ENCODE results near the gene MRPL4.

DNA sequence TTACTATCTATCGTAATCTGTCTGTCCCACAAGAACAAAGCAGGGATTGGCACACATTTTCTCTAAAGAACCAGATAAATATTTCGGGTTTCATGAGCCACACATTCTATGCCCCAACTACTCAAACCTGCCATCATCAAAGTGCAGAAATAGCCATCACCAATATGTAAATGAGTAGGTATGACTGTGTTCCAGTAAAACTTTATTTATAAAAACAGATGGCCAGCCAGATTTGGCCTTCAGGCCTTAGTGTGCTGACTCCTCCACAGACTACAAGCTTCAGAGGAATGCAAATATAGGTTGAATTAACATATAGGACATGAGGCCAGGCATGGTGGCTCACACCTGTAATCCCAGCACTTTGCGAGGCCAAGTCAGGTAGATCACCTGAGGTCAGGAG is 48.3 kb upstream of the MRPL4 start:
- TF ChIP-seq, protein P1, sequence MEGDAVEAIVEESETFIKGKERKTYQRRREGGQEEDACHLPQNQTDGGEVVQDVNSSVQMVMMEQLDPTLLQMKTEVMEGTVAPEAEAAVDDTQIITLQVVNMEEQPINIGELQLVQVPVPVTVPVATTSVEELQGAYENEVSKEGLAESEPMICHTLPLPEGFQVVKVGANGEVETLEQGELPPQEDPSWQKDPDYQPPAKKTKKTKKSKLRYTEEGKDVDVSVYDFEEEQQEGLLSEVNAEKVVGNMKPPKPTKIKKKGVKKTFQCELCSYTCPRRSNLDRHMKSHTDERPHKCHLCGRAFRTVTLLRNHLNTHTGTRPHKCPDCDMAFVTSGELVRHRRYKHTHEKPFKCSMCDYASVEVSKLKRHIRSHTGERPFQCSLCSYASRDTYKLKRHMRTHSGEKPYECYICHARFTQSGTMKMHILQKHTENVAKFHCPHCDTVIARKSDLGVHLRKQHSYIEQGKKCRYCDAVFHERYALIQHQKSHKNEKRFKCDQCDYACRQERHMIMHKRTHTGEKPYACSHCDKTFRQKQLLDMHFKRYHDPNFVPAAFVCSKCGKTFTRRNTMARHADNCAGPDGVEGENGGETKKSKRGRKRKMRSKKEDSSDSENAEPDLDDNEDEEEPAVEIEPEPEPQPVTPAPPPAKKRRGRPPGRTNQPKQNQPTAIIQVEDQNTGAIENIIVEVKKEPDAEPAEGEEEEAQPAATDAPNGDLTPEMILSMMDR (conservative IDR thresholded peaks at IDR 0.05; ENCODE audit: low read depth, low read length): no peak
- TF ChIP-seq EZH2 (IDR thresholded peaks at IDR 0.05; ENCODE audit: borderline replicate concordance, low read depth, low read length, poor library complexity, severe bottlenecking): no peak

Data from A673 (cell line).